22Rv1 (cell line): ENCODE measurements around the gene SLC43A1.

ENCODE experiments used
- CTCF ChIP-seq: fragments of 450-650 bp; IDR thresholded peaks from 2 replicates; pipeline ENCODE4 v1.5.1; 2017; ENCODE audit warnings: mild to moderate bottlenecking
- ZFX ChIP-seq: fragments of 450-650 bp; IDR thresholded peaks from 2 replicates; pipeline ENCODE4 v1.6.1; 2017; ENCODE audit warnings: antibody characterized with exemption, borderline replicate concordance

GRCh38 chr11:57475191-57475590, 40.3 kb downstream of the SLC43A1 start:
- TF ChIP-seq CTCF: no peak
- no peak for TF ChIP-seq ZFX
